Sigmoid colon (tissue), 7 donors: ENCODE results near the gene SMAD5. TPM values are rescaled to one million over a fixed set of nuclear protein-coding genes. Genes with fewer than 3 reads are reported as not detected.

Source experiments
- DNase-seq: peaks from one replicate; pipeline ENCODE4 v3.0.0-alpha.2; 2019
- H3K27ac ChIP-seq, 4 donors: fragments of 200-600 bp; sonication (generic); one replicate each; pipeline ENCODE4 v1.5.1; 2016 to 2019; ENCODE audit warnings: mild to moderate bottlenecking in 1 of 4
- H3K27me3 ChIP-seq, 3 donors: fragments of 200-600 bp; sonication (generic); one replicate each; pipeline ENCODE4 v1.5.1; 2019; ENCODE audit warnings: mild to moderate bottlenecking in 1 of 3
- H3K36me3 ChIP-seq, 4 donors: fragments of 200-600 bp; sonication (generic); one replicate each; pipeline ENCODE4 v1.5.1; 2016 to 2019
- H3K4me1 ChIP-seq, 4 donors: fragments of 200-600 bp; sonication (generic); one replicate each; pipeline ENCODE4 v1.5.1; 2017 to 2019
- H3K4me3 ChIP-seq, 4 donors: fragments of 200-600 bp; sonication (generic); one replicate each; pipeline ENCODE4 v1.5.1; 2017 to 2019; ENCODE audit warnings: mild to moderate bottlenecking in 2 of 4, moderate library complexity in 1 of 4
- H3K9me3 ChIP-seq, 4 donors: fragments of 200-600 bp in 3 of 4; sonication (generic) in 3 of 4; one replicate each; pipeline versions ENCODE4 v1.5.1 to v1.6.1; 2013 to 2019
- CTCF ChIP-seq, 4 experiments: fragments of 450-650 bp in 3 of 4; fragments of 200-600 bp in 1 of 4; IDR thresholded peaks; one replicate each; pipeline ENCODE4 v1.5.1; 2016 to 2019; ENCODE audit warnings: antibody characterized with exemption in 4 of 4, mild to moderate bottlenecking in 3 of 4, moderate library complexity in 2 of 4
- EP300 ChIP-seq, 4 donors: sonication (generic); formaldehyde crosslinking; IDR thresholded peaks; one replicate each; pipeline ENCODE4 v1.6.1; 2017; ENCODE audit warnings: antibody characterized with exemption in 4 of 4
- POLR2A ChIP-seq, 2 donors: fragments of 450-650 bp; IDR thresholded peaks; one replicate each; pipeline ENCODE4 v1.6.1; 2016; ENCODE audit warnings: antibody characterized with exemption in 2 of 2, mild to moderate bottlenecking in 2 of 2, moderate library complexity in 2 of 2
- POLR2AphosphoS5 ChIP-seq, 4 donors: sonication (generic); formaldehyde crosslinking; IDR thresholded peaks; one replicate each; pipeline ENCODE4 v1.6.1; 2017; ENCODE audit warnings: antibody characterized with exemption in 4 of 4
- WGBS, 2 donors: extraction: QIAGEN DNeasy Blood & Tissue Kit; methylation state at CpG; one replicate each; pipeline ENCODE4 v1.1.7; 2013; 5-methylcytosine and 5-hydroxymethylcytosine counted together
- intact Hi-C: fragments of 100-400 bp; cut with DNase I; formaldehyde crosslinking; loops from one replicate; pipeline ENCODE4 v1.15.1; 2023
- polyA plus RNA-seq, 3 donors: library from polyadenylated mRNA; stranded (reverse); fragments of 200-250 nt; gene quantifications; one replicate each; pipeline ENCODE4 v1.2.3, GENCODE V29; 2013
- total RNA-seq, 4 donors: library from RNA; depleted of rRNA; stranded (reverse); fragments of >200 nt; gene quantifications; one replicate each; pipeline ENCODE4 v1.1.0, GENCODE V29; 2016
- donor health status: healthy with polysubstance abuse.
- donor health status: Bipolar disorder and iron deficiency.
- donor health status: healthy.

Gene SMAD5
- total and polyA plus RNA-seq, 7 donors: 4.9 to 85.0 (median 47.6) TPM

GRCh38 chr5:136106351-136107031 is 26.2 kb upstream of the SMAD5 start:
- DNase-seq: no peak
- H3K36me3 ChIP-seq: no peaks in the 10 kb centered on the region
- H3K27ac ChIP-seq: no peak overlapping the region
- no peaks in the 10 kb centered on the region for H3K4me1 ChIP-seq
- WGBS, 2 donors: 62 to 78% methylated on average over 6 of the region's 6 CpGs
- no peaks in the 10 kb centered on the region for H3K9me3 ChIP-seq
- no peak overlapping the region for H3K4me3 ChIP-seq
- no peaks in the 10 kb centered on the region for H3K27me3 ChIP-seq
- no peak for TF ChIP-seq EP300 (IDR thresholded peaks at IDR 0.05)
- no peak for TF ChIP-seq CTCF (IDR thresholded peaks at IDR 0.05)
- no peak for TF ChIP-seq POLR2A (IDR thresholded peaks at IDR 0.05)
- TF ChIP-seq POLR2AphosphoS5 (IDR thresholded peaks at IDR 0.05): no peak
- intact Hi-C loops: no loop called here

GRCh38 chr5:136108180-136108611 is 24.4 kb upstream of the SMAD5 start:
- no peak overlapping the region for H3K4me3 ChIP-seq
- DNase-seq: no peak
- intact Hi-C loops: no loop called here
- H3K36me3 ChIP-seq: no peaks in the 10 kb centered on the region
- WGBS, 2 donors: 92% methylated on average over 2 of the region's 2 CpGs
- no peak overlapping the region for H3K27ac ChIP-seq
- no peaks in the 10 kb centered on the region for H3K27me3 ChIP-seq
- no peak for TF ChIP-seq CTCF (IDR thresholded peaks at IDR 0.05)
- TF ChIP-seq POLR2A (IDR thresholded peaks at IDR 0.05): no peak
- TF ChIP-seq POLR2AphosphoS5 (IDR thresholded peaks at IDR 0.05): no peak
- TF ChIP-seq EP300 (IDR thresholded peaks at IDR 0.05): no peak
- no peaks in the 10 kb centered on the region for H3K9me3 ChIP-seq
- no peaks in the 10 kb centered on the region for H3K4me1 ChIP-seq

GRCh38 chr5:136108766-136109165 is 23.9 kb upstream of the SMAD5 start:
- H3K27me3 ChIP-seq: no peaks in the 10 kb centered on the region
- no peak overlapping the region for H3K27ac ChIP-seq
- TF ChIP-seq EP300 (IDR thresholded peaks at IDR 0.05) (no peak), POLR2AphosphoS5 (IDR thresholded peaks at IDR 0.05) (no peak), POLR2A (IDR thresholded peaks at IDR 0.05) (no peak), CTCF (IDR thresholded peaks at IDR 0.05) (no peak)
- H3K36me3 ChIP-seq: no peaks in the 10 kb centered on the region
- 95 to 99% methylated on average over 1 of the region's 1 CpG for WGBS, 2 donors
- no peaks in the 10 kb centered on the region for H3K4me1 ChIP-seq
- intact Hi-C loops: no loop called here
- H3K4me3 ChIP-seq: no peak overlapping the region
- H3K9me3 ChIP-seq: no peaks in the 10 kb centered on the region
- DNase-seq: no peak

- Histone ChIP-seq H3K27me3 (no peaks in the 10 kb centered on the region), H3K36me3 (no peaks in the 10 kb centered on the region), H3K4me1 (no peaks in the 10 kb centered on the region), H3K27ac (no peak overlapping the region), H3K9me3 (no peaks in the 10 kb centered on the region), H3K4me3 (no peak overlapping the region)
- intact Hi-C loops: no loop called here
- WGBS, 2 donors: 89 to 92% methylated on average over 5 of the region's 5 CpGs
- no peak for TF ChIP-seq EP300 (IDR thresholded peaks at IDR 0.05)
- no peak for TF ChIP-seq POLR2A (IDR thresholded peaks at IDR 0.05)
- no peak for TF ChIP-seq CTCF (IDR thresholded peaks at IDR 0.05)
- TF ChIP-seq POLR2AphosphoS5 (IDR thresholded peaks at IDR 0.05): no peak
- DNase-seq: no peak
These were observed 23.1 kb upstream of the SMAD5 start for GRCh38 chr5:136109453-136110135.
